Gastrocnemius medialis (tissue), 4 donors: Measurements from ENCODE around the gene RXFP3. TPM values are rescaled to one million over a fixed set of nuclear protein-coding genes. Genes with fewer than 3 reads are reported as not detected.

Experiments
- ATAC-seq, 2 donors: fragments of 150-250 bp; one replicate each; pipeline ENCODE4 v1.9.1; 2016
- DNase-seq, 2 donors: peaks; one replicate each; pipeline ENCODE4 v3.0.0-alpha.2; 2019
- H3K27ac ChIP-seq, 4 donors: fragments of 200-600 bp; sonication (generic); 1 replicate in 1 of 4; 2 replicates in 3 of 4; pipeline ENCODE4 v1.5.1; 2016 to 2018; ENCODE audit warnings: mild to moderate bottlenecking in 2 of 4, moderate library complexity in 1 of 4
- H3K27me3 ChIP-seq, 3 donors: fragments of 200-600 bp; sonication (generic) in 2 of 3; 1 replicate in 1 of 3; 2 replicates in 2 of 3; pipeline versions ENCODE4 v1.5.1 to v1.6.0; 2016 to 2019; ENCODE audit warnings: mild to moderate bottlenecking in 1 of 3, moderate library complexity in 1 of 3
- H3K36me3 ChIP-seq, 2 donors: fragments of 200-600 bp; sonication (generic) in 1 of 2; one replicate each; pipeline ENCODE4 v1.5.1; 2017 to 2018
- H3K4me1 ChIP-seq, 2 donors: fragments of 200-600 bp; sonication (generic) in 1 of 2; one replicate each; pipeline ENCODE4 v1.5.1; 2016 to 2017; ENCODE audit warnings: mild to moderate bottlenecking in 2 of 2
- H3K4me3 ChIP-seq, 4 donors: fragments of 200-600 bp; sonication (generic) in 3 of 4; 1 replicate in 1 of 4; 2 replicates in 3 of 4; pipeline ENCODE4 v1.5.1; 2016 to 2019; ENCODE audit warnings: mild to moderate bottlenecking in 2 of 4
- H3K9me3 ChIP-seq, 3 donors: fragments of 200-600 bp; sonication (generic) in 2 of 3; 1 replicate in 1 of 3; 2 replicates in 2 of 3; pipeline ENCODE4 v1.5.1; 2016 to 2019
- CTCF ChIP-seq, 5 experiments: fragments of 450-650 bp in 3 of 5; fragments of 200-600 bp in 2 of 5; sonication (generic) in 2 of 5; IDR thresholded peaks in 4 of 5; conservative IDR thresholded peaks in 1 of 5; 1 replicate in 4 of 5; 2 replicates in 1 of 5; pipeline ENCODE4 v1.5.1; 2016 to 2019; ENCODE audit warnings: antibody characterized with exemption in 5 of 5, mild to moderate bottlenecking in 3 of 5, moderate library complexity in 3 of 5
- POLR2A ChIP-seq, 2 donors: fragments of 450-650 bp; IDR thresholded peaks; one replicate each; pipeline ENCODE4 v1.6.1; 2017; ENCODE audit warnings: antibody characterized with exemption in 2 of 2, mild to moderate bottlenecking in 2 of 2, moderate library complexity in 2 of 2
- in situ Hi-C, 4 donors: fragments of 200-750 bp; cut with MboI; loops; one replicate each; pipeline versions ENCODE4 v1.15.0 to v1.8.0; 2017; ENCODE audit warnings: low sequenced_read_pairs in 4 of 4
- intact Hi-C: fragments of 100-400 bp; cut with DNase I; formaldehyde crosslinking; loops from one replicate; pipeline ENCODE4 v1.15.1; 2023; ENCODE audit warnings: low total_unique reads
- total RNA-seq, 4 donors: library from RNA; depleted of rRNA; stranded (reverse); fragments of >200 nt; gene quantifications; one replicate each; pipeline versions ENCODE4 v1.1.0 to v1.2.3, GENCODE V29; 2016

The RXFP3 gene
- total RNA-seq, 4 donors from 2014 or later = not detected

DNA sequence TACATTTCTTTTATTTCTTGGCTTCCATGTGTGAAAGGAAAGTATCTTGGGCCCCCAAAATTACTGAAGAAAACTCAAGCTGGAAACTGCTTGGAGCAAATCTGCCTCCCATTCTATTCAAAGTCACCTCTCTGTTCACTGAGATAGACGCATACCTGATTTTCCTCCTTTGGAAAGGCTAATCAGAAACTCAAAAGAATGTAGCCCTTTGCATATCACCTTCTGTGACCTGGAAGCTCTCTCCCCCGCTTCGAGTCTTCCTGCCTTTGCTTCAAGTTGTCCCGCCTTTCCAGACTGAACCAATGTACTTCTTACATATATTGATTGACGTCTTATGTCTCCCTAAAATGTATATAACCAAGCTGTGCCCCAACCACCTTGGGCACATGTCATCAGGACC lies 5.0 kb upstream of the RXFP3 start:
- Histone ChIP-seq H3K36me3 (no peaks in the 10 kb centered on the region), H3K4me1 (peaks cover 0 to under 1% of the 10 kb centered on the region in 2 donors), H3K4me3 (no peak overlapping the region), H3K9me3 (no peaks in the 10 kb centered on the region), H3K27ac (no peak overlapping the region), H3K27me3 (peaks cover 8 to 11% (median 9%) of the 10 kb centered on the region in 3 donors)
- TF ChIP-seq POLR2A (IDR thresholded peaks at IDR 0.05) (no peak), CTCF (IDR thresholded peaks at IDR 0.05 in 4 of 5, conservative IDR thresholded peaks at IDR 0.05 in 1 of 5) (no peak)
- no peak for ATAC-seq
- intact Hi-C loops = no loop called here
- in situ Hi-C loops = loop anchor here in 2 of 4 donors (25.0 kb wide), 1 partner anchor 494 kb away; the partner anchor contains the start of gene TARS1 (in 2 of the 2)
- no peak for DNase-seq

- Histone ChIP-seq H3K27me3 (peaks cover 34 to 37% (median 36%) of the 10 kb centered on the region in 3 donors), H3K4me1 (peaks cover 0 to 7% of the 10 kb centered on the region in 2 donors), H3K9me3 (no peaks in the 10 kb centered on the region), H3K4me3 (no peak overlapping the region), H3K36me3 (no peaks in the 10 kb centered on the region), H3K27ac (no peak overlapping the region)
- ATAC-seq (no peak), DNase-seq (no peak)
- TF ChIP-seq CTCF (IDR thresholded peaks at IDR 0.05 in 4 of 5, conservative IDR thresholded peaks at IDR 0.05 in 1 of 5) (no peak), POLR2A (IDR thresholded peaks at IDR 0.05) (no peak)
- in situ Hi-C loops = loop anchor here in 2 of 4 donors (25.0 kb wide), 1 partner anchor 496 kb away; the partner anchor contains the start of gene TARS1 (in 2 of the 2)
- intact Hi-C loops = loop anchor here (2.0 kb wide), 1 partner anchor 499 kb away; no protein-coding TSS in a partner anchor
Measured at GRCh38 chr5:33933723-33934169, 2.4 kb upstream of the RXFP3 start.

- Histone ChIP-seq H3K4me3 (no peak overlapping the region), H3K9me3 (no peaks in the 10 kb centered on the region), H3K4me1 (peaks cover 0 to 7% of the 10 kb centered on the region in 2 donors), H3K27me3 (peaks cover 38 to 41% (median 38%) of the 10 kb centered on the region in 3 donors), H3K27ac (no peak overlapping the region), H3K36me3 (no peaks in the 10 kb centered on the region)
- intact Hi-C loops = no loop called here
- in situ Hi-C loops = loop anchor here in 2 of 4 donors (25.0 kb wide), 1 partner anchor 497 kb away; the partner anchor contains the start of gene TARS1 (in 2 of the 2)
- DNase-seq = no peak
- TF ChIP-seq POLR2A (IDR thresholded peaks at IDR 0.05) = no peak
- no peak for TF ChIP-seq CTCF (IDR thresholded peaks at IDR 0.05 in 4 of 5, conservative IDR thresholded peaks at IDR 0.05 in 1 of 5)
- no peak for ATAC-seq
Measured at GRCh38 chr5:33934176-33934575, 2.0 kb upstream of the RXFP3 start.

- TF ChIP-seq POLR2A (IDR thresholded peaks at IDR 0.05) (no peak), CTCF (IDR thresholded peaks at IDR 0.05 in 4 of 5, conservative IDR thresholded peaks at IDR 0.05 in 1 of 5) (peak in 2 of 5 experiments; percentile 23 to 38)
- H3K27ac ChIP-seq = no peak overlapping the region
- H3K4me1 ChIP-seq = peaks cover 0 to 7% of the 10 kb centered on the region in 2 donors
- in situ Hi-C loops (loop anchor here in 2 of 4 donors (25.0 kb wide), 1 partner anchor 499 kb away; the partner anchor contains the start of gene TARS1 (in 2 of the 2)), intact Hi-C loops (no loop called here)
- no peaks in the 10 kb centered on the region for H3K36me3 ChIP-seq
- DNase-seq = no peak
- H3K27me3 ChIP-seq = peaks cover 43 to 53% (median 48%) of the 10 kb centered on the region in 3 donors
- H3K9me3 ChIP-seq = no peaks in the 10 kb centered on the region
- ATAC-seq = no peak
- H3K4me3 ChIP-seq = peak overlapping the region; percentile 19 to 46 (median 31)
Measured at GRCh38 chr5:33936004-33936380, 194 bp upstream of the RXFP3 start.
